Ovary (tissue), 3 donors: Measurements from ENCODE around the gene PIAS2.

Experiments
- EP300 ChIP-seq: sonication (generic); formaldehyde crosslinking; IDR thresholded peaks from one replicate; pipeline ENCODE4 v1.6.1; 2017; ENCODE audit warnings: antibody characterized with exemption
- POLR2A ChIP-seq: fragments of 450-650 bp; IDR thresholded peaks from one replicate; pipeline ENCODE4 v1.6.1; 2017; ENCODE audit warnings: antibody characterized with exemption, mild to moderate bottlenecking, moderate library complexity
- TF ChIP-seq, protein P1 (sequence below), 3 donors: fragments of 450-650 bp in 2 of 3; fragments of 200-600 bp in 1 of 3; IDR thresholded peaks; one replicate each; pipeline versions ENCODE4 v1.5.1 to v1.8.0; 2016 to 2022; ENCODE audit warnings: antibody characterized with exemption in 3 of 3, mild to moderate bottlenecking in 1 of 3
- donor health status: DM: no; HTN: no; CAD: no.

DNA sequence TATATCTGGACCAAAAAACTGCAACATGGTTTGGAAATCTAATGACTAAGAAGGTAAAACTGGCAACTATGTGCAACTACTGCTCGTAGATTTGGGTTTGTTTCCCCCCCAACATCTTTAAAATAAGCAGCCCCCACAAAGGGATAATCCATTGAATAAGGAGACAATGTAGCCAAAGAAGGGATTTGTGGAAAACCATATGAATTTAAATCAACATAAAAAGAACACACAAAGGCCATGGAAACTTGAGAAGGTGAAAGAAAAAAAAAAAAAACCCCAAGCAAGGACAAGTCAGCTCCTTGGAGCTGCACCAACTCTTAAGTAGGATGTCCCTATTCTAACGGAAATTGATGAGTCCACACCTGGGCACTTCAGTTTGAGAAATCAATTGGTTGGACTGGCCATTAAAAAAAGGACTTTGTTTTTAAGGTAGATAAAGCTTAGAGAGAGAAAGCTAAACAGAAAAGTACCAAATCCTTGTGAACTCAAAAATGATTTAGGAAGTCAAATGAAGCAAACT lies 106.8 kb downstream of the PIAS2 start:
- TF ChIP-seq POLR2A (no peak), EP300 (no peak)
- TF ChIP-seq, protein P1, sequence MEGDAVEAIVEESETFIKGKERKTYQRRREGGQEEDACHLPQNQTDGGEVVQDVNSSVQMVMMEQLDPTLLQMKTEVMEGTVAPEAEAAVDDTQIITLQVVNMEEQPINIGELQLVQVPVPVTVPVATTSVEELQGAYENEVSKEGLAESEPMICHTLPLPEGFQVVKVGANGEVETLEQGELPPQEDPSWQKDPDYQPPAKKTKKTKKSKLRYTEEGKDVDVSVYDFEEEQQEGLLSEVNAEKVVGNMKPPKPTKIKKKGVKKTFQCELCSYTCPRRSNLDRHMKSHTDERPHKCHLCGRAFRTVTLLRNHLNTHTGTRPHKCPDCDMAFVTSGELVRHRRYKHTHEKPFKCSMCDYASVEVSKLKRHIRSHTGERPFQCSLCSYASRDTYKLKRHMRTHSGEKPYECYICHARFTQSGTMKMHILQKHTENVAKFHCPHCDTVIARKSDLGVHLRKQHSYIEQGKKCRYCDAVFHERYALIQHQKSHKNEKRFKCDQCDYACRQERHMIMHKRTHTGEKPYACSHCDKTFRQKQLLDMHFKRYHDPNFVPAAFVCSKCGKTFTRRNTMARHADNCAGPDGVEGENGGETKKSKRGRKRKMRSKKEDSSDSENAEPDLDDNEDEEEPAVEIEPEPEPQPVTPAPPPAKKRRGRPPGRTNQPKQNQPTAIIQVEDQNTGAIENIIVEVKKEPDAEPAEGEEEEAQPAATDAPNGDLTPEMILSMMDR (IDR thresholded peaks at IDR 0.05), result no peak
